ENCODE data around the gene ZNF883. TPM values are rescaled to one million over a fixed set of nuclear protein-coding genes. Genes with fewer than 3 reads are reported as not detected.

Gene ZNF883
- total RNA-seq, 1 donor from 2014 or later, result 6.4 TPM

- no peaks in the 10 kb centered on the region for H3K27me3 Mint-ChIP-seq (ENCODE audit: unreplicated experiment)
- H3K4me1 Mint-ChIP-seq (ENCODE audit: unreplicated experiment), result no peaks in the 10 kb centered on the region
- H3K9me3 Mint-ChIP-seq (ENCODE audit: unreplicated experiment), result peaks cover 65% of the 10 kb centered on the region
- H3K4me3 Mint-ChIP-seq (ENCODE audit: unreplicated experiment), result no peak overlapping the region
- peaks cover 51% of the 10 kb centered on the region for H3K36me3 Mint-ChIP-seq (ENCODE audit: unreplicated experiment)
- H3K27ac Mint-ChIP-seq (ENCODE audit: unreplicated experiment), result no peak overlapping the region
- no peak for TF ChIP-seq CTCF (IDR thresholded peaks at IDR 0.05)
- DNase-seq (ENCODE audit: extremely low spot score, unreplicated experiment), result no peak
Measured at GRCh38 chr9:112997236-112997941, 14.6 kb downstream of the ZNF883 start.

GRCh38 chr9:112971415-112971814 is 40.6 kb downstream of the ZNF883 start:
- DNase-seq (ENCODE audit: extremely low spot score, unreplicated experiment), result no peak
- Mint-ChIP-seq H3K36me3 (ENCODE audit: unreplicated experiment) (no peaks in the 10 kb centered on the region), H3K4me1 (ENCODE audit: unreplicated experiment) (no peaks in the 10 kb centered on the region), H3K4me3 (ENCODE audit: unreplicated experiment) (no peak overlapping the region), H3K9me3 (ENCODE audit: unreplicated experiment) (peaks cover under 1% of the 10 kb centered on the region), H3K27me3 (ENCODE audit: unreplicated experiment) (peaks cover 33% of the 10 kb centered on the region), H3K27ac (ENCODE audit: unreplicated experiment) (no peak overlapping the region)
- TF ChIP-seq CTCF (IDR thresholded peaks at IDR 0.05), result no peak

GRCh38 chr9:112970939-112971338 is 41.1 kb downstream of the ZNF883 start:
- no peak overlapping the region for H3K4me3 Mint-ChIP-seq (ENCODE audit: unreplicated experiment)
- H3K36me3 Mint-ChIP-seq (ENCODE audit: unreplicated experiment), result no peaks in the 10 kb centered on the region
- TF ChIP-seq CTCF (IDR thresholded peaks at IDR 0.05), result peak; percentile 31
- H3K27ac Mint-ChIP-seq (ENCODE audit: unreplicated experiment), result no peak overlapping the region
- no peaks in the 10 kb centered on the region for H3K9me3 Mint-ChIP-seq (ENCODE audit: unreplicated experiment)
- peaks cover 33% of the 10 kb centered on the region for H3K27me3 Mint-ChIP-seq (ENCODE audit: unreplicated experiment)
- no peak for DNase-seq (ENCODE audit: extremely low spot score, unreplicated experiment)
- H3K4me1 Mint-ChIP-seq (ENCODE audit: unreplicated experiment), result no peaks in the 10 kb centered on the region

- H3K27ac Mint-ChIP-seq (ENCODE audit: unreplicated experiment), result no peak overlapping the region
- no peaks in the 10 kb centered on the region for H3K9me3 Mint-ChIP-seq (ENCODE audit: unreplicated experiment)
- no peak overlapping the region for H3K4me3 Mint-ChIP-seq (ENCODE audit: unreplicated experiment)
- H3K27me3 Mint-ChIP-seq (ENCODE audit: unreplicated experiment), result peaks cover 33% of the 10 kb centered on the region
- DNase-seq (ENCODE audit: extremely low spot score, unreplicated experiment), result no peak
- TF ChIP-seq CTCF (IDR thresholded peaks at IDR 0.05), result no peak
- H3K4me1 Mint-ChIP-seq (ENCODE audit: unreplicated experiment), result no peaks in the 10 kb centered on the region
- H3K36me3 Mint-ChIP-seq (ENCODE audit: unreplicated experiment), result no peaks in the 10 kb centered on the region
Measured at GRCh38 chr9:112969730-112970129, 42.3 kb downstream of the ZNF883 start.

- Mint-ChIP-seq H3K36me3 (ENCODE audit: unreplicated experiment) (no peaks in the 10 kb centered on the region), H3K27ac (ENCODE audit: unreplicated experiment) (no peak overlapping the region), H3K27me3 (ENCODE audit: unreplicated experiment) (peaks cover 26% of the 10 kb centered on the region), H3K9me3 (ENCODE audit: unreplicated experiment) (no peaks in the 10 kb centered on the region), H3K4me1 (ENCODE audit: unreplicated experiment) (no peaks in the 10 kb centered on the region), H3K4me3 (ENCODE audit: unreplicated experiment) (no peak overlapping the region)
- no peak for TF ChIP-seq CTCF (IDR thresholded peaks at IDR 0.05)
- DNase-seq (ENCODE audit: extremely low spot score, unreplicated experiment), result no peak
Measured at GRCh38 chr9:112955550-112955949, 56.4 kb downstream of the ZNF883 start.

Measured in osteocyte (in vitro differentiated cells).